Stomach (tissue), 4 donors: ENCODE results near the gene HTT.

Experiments used
- CTCF ChIP-seq, 7 experiments: fragments of 450-650 bp in 4 of 7; fragments of 200-600 bp in 3 of 7; sonication (generic) in 3 of 7; IDR thresholded peaks; one replicate each; pipeline ENCODE4 v1.5.1; 2016 to 2019; ENCODE audit warnings: antibody characterized with exemption in 7 of 7, control low read depth in 2 of 7, mild to moderate bottlenecking in 1 of 7
- EP300 ChIP-seq: sonication (generic); formaldehyde crosslinking; IDR thresholded peaks from one replicate; pipeline ENCODE4 v1.6.1; 2017; ENCODE audit warnings: antibody characterized with exemption
- POLR2A ChIP-seq, 4 donors: fragments of 450-650 bp; IDR thresholded peaks; one replicate each; pipeline ENCODE4 v1.6.1; 2016; ENCODE audit warnings: antibody characterized with exemption in 4 of 4, control low read depth in 2 of 4, mild to moderate bottlenecking in 1 of 4, moderate library complexity in 1 of 4

- no peak for TF ChIP-seq EP300
- no peak for TF ChIP-seq CTCF (IDR thresholded peaks at IDR 0.05)
- no peak for TF ChIP-seq POLR2A (IDR thresholded peaks at IDR 0.05)
Observed at GRCh38 chr4:3207531-3208037, 133.1 kb downstream of the HTT start.
